ENCODE data around the gene GRM4.
A peak's percentile ranks its signal among the peaks of the same experiment; 100 is the strongest.

GRCh38 chr6:34062815-34063214 lies 83.1 kb downstream of the GRM4 start:
- no peak for TF ChIP-seq EZH2 (IDR thresholded peaks at IDR 0.05; ENCODE audit: low read length, unreplicated experiment)
- peak; percentile 39; the same call in 1 of the 2 replicates for TF ChIP-seq CTCF (conservative IDR thresholded peaks at IDR 0.05; ENCODE audit: low read depth, low read length)
